Liver (tissue), 9 donors: ENCODE data around the gene UBASH3A. TPM values are rescaled to one million over a fixed set of nuclear protein-coding genes. Genes with fewer than 3 reads are reported as not detected.

Experiments
- DNase-seq: peaks from one replicate; pipeline ENCODE4 v3.0.0-alpha.2; 2017; ENCODE audit warnings: low spot score
- H3K27ac ChIP-seq, 2 donors: one replicate each; pipeline ENCODE4 v1.7.0; 2013; ENCODE audit warnings: inconsistent platforms in 2 of 2, low read length in 2 of 2, control low read depth in 1 of 2, low read depth in 1 of 2, mild to moderate bottlenecking in 1 of 2
- H3K27me3 ChIP-seq, 4 donors: one replicate each; pipeline versions ENCODE4 v1.6.1 to v1.7.0; 2013; ENCODE audit warnings: low read length in 3 of 4, inconsistent platforms in 1 of 4, mild to moderate bottlenecking in 1 of 4, moderate library complexity in 1 of 4; ENCODE audit not compliant: control insufficient read depth in 4 of 4, insufficient read depth in 4 of 4
- H3K36me3 ChIP-seq, 4 donors: one replicate each; pipeline versions ENCODE4 v1.6.1 to v1.7.0; 2013; ENCODE audit warnings: low read length in 3 of 4, mild to moderate bottlenecking in 3 of 4, low read depth in 1 of 4, moderate library complexity in 1 of 4; ENCODE audit not compliant: control insufficient read depth in 4 of 4, insufficient read depth in 3 of 4
- H3K4me1 ChIP-seq, 4 donors: one replicate each; pipeline versions ENCODE4 v1.6.1 to v1.7.0; 2013; ENCODE audit warnings: low read length in 3 of 4, mild to moderate bottlenecking in 3 of 4, moderate library complexity in 1 of 4; ENCODE audit not compliant: control insufficient read depth in 4 of 4, insufficient read depth in 4 of 4
- H3K4me3 ChIP-seq, 3 donors: one replicate each; pipeline versions ENCODE4 v1.6.1 to v1.7.0; 2013; ENCODE audit warnings: low read length in 3 of 3, control low read depth in 1 of 3, low read depth in 1 of 3, mild to moderate bottlenecking in 1 of 3
- H3K9ac ChIP-seq, 2 donors: one replicate each; pipeline ENCODE4 v1.7.0; 2013; ENCODE audit warnings: low read length in 2 of 2, mild to moderate bottlenecking in 2 of 2, moderate library complexity in 2 of 2, control low read depth in 1 of 2, low read depth in 1 of 2
- H3K9me3 ChIP-seq, 4 donors: one replicate each; pipeline versions ENCODE4 v1.6.1 to v1.7.0; 2013; ENCODE audit warnings: low read length in 3 of 4; ENCODE audit not compliant: control insufficient read depth in 4 of 4
- EGR1 ChIP-seq, 2 donors: IDR thresholded peaks; 2 replicates each; pipeline ENCODE4 v1.6.1; 2016 to 2018; ENCODE audit warnings: antibody characterized with exemption in 2 of 2, low read depth in 2 of 2
- FOXA2 ChIP-seq: IDR thresholded peaks from 2 replicates; pipeline ENCODE4 v1.6.1; 2016; ENCODE audit warnings: antibody characterized with exemption
- GABPA ChIP-seq, 2 donors: IDR thresholded peaks in 1 of 2; conservative IDR thresholded peaks in 1 of 2; 2 replicates each; pipeline ENCODE4 v1.6.1; 2016; ENCODE audit warnings: antibody characterized with exemption in 2 of 2, mild to moderate bottlenecking in 1 of 2, moderate library complexity in 1 of 2
- HNF4A ChIP-seq, 2 donors: conservative IDR thresholded peaks; 2 replicates each; pipeline ENCODE4 v1.6.1; 2016; ENCODE audit warnings: antibody characterized with exemption in 2 of 2, mild to moderate bottlenecking in 2 of 2
- HNF4G ChIP-seq: IDR thresholded peaks from 2 replicates; pipeline ENCODE4 v1.6.1; 2016; ENCODE audit warnings: antibody characterized with exemption
- JUND ChIP-seq, 2 donors: IDR thresholded peaks; 2 replicates each; pipeline ENCODE4 v1.6.1; 2016; ENCODE audit warnings: antibody characterized with exemption in 2 of 2
- NR2F2 ChIP-seq: IDR thresholded peaks from 2 replicates; pipeline ENCODE4 v1.6.1; 2016; ENCODE audit warnings: antibody characterized with exemption
- RAD21 ChIP-seq, 2 donors: IDR thresholded peaks; 2 replicates each; pipeline ENCODE4 v1.6.1; 2016; ENCODE audit warnings: antibody characterized with exemption in 2 of 2, mild to moderate bottlenecking in 2 of 2
- RXRA ChIP-seq, 2 donors: IDR thresholded peaks; 2 replicates each; pipeline ENCODE4 v1.6.1; 2017 to 2018; ENCODE audit warnings: antibody characterized with exemption in 2 of 2, mild to moderate bottlenecking in 1 of 2
- SP1 ChIP-seq: IDR thresholded peaks from 2 replicates; pipeline ENCODE4 v1.6.1; 2018; ENCODE audit warnings: antibody characterized with exemption, mild to moderate bottlenecking
- TAF1 ChIP-seq: conservative IDR thresholded peaks from 2 replicates; pipeline ENCODE4 v1.6.1; 2016; ENCODE audit warnings: antibody characterized with exemption, mild to moderate bottlenecking
- YY1 ChIP-seq: IDR thresholded peaks from 2 replicates; pipeline ENCODE4 v1.6.1; 2016; ENCODE audit warnings: antibody characterized with exemption, mild to moderate bottlenecking
- WGBS: extraction: QIAGEN DNeasy Blood & Tissue Kit; methylation state at CpG from one replicate; pipeline ENCODE4 v1.1.7; 2013; 5-methylcytosine and 5-hydroxymethylcytosine counted together
- polyA plus RNA-seq, 2 donors: library from polyadenylated mRNA; stranded (reverse) in 1 of 2; unstranded in 1 of 2; fragments of 200-250 nt in 1 of 2; fragments of >200 nt in 1 of 2; fragmentation: Nextera tagmentation in 1 of 2; extraction: Ambion mirVana in 1 of 2; gene quantifications; one replicate each; pipeline versions ENCODE4 v1.2.1 to v1.2.3, GENCODE V29; 2013 to 2015
- total RNA-seq, 2 donors: library from RNA; depleted of rRNA; stranded (reverse); fragments of >200 nt; gene quantifications; one replicate each; pipeline ENCODE4 v1.2.3, GENCODE V29; 2014
- TF ChIP-seq, protein P1 (sequence below): fragments of 150-350 bp; IDR thresholded peaks from 2 replicates; pipeline ENCODE4 v1.5.1; 2017; ENCODE audit warnings: improper control_type of control experiment, low read depth, low read length; ENCODE audit not compliant: missing input control
- TF ChIP-seq, protein P2 (sequence below): IDR thresholded peaks from 2 replicates; pipeline ENCODE4 v1.6.1; 2016; ENCODE audit warnings: antibody characterized with exemption
- TF ChIP-seq, protein P3 (sequence below): IDR thresholded peaks from 2 replicates; pipeline ENCODE4 v1.6.1; 2016; ENCODE audit warnings: antibody characterized with exemption
- TF ChIP-seq, protein P4 (sequence below): IDR thresholded peaks from 2 replicates; pipeline ENCODE4 v1.6.1; 2016; ENCODE audit warnings: antibody characterized with exemption, mild to moderate bottlenecking
- TF ChIP-seq, protein P5 (sequence below): IDR thresholded peaks from 2 replicates; pipeline ENCODE4 v1.6.1; 2016; ENCODE audit warnings: antibody characterized with exemption
- donor health status: healthy.
- donor health status: healthy.
- donor health status: healthy.
- donor health status: healthy.
- donor health status: healthy.

UBASH3A gene
- total and polyA plus RNA-seq, 4 donors, result 0.10 to 0.75 (median 0.45) TPM

DNA sequence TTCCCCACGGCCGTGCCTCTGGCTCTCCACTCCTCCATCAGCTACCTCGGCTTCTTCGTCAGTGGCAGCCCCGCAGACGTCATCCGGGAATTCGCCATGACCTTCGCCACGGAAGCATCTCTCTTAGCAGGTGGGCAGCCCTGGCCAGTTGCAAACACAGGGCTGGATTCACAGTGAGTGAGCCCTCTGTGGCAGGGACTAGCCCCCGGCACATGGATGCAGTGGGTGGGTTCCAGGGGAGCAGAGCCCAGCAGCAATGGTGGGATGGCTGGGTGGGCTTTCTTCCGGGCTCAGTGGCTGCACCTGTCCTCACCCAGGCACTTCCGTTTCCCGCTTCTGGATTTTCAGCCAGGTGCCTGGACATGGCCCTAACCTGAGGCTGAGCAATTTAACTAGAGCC is 9.4 kb downstream of the UBASH3A start (continued):
- TF ChIP-seq, protein P1, sequence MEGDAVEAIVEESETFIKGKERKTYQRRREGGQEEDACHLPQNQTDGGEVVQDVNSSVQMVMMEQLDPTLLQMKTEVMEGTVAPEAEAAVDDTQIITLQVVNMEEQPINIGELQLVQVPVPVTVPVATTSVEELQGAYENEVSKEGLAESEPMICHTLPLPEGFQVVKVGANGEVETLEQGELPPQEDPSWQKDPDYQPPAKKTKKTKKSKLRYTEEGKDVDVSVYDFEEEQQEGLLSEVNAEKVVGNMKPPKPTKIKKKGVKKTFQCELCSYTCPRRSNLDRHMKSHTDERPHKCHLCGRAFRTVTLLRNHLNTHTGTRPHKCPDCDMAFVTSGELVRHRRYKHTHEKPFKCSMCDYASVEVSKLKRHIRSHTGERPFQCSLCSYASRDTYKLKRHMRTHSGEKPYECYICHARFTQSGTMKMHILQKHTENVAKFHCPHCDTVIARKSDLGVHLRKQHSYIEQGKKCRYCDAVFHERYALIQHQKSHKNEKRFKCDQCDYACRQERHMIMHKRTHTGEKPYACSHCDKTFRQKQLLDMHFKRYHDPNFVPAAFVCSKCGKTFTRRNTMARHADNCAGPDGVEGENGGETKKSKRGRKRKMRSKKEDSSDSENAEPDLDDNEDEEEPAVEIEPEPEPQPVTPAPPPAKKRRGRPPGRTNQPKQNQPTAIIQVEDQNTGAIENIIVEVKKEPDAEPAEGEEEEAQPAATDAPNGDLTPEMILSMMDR, result no peak
- TF ChIP-seq, protein P2, sequence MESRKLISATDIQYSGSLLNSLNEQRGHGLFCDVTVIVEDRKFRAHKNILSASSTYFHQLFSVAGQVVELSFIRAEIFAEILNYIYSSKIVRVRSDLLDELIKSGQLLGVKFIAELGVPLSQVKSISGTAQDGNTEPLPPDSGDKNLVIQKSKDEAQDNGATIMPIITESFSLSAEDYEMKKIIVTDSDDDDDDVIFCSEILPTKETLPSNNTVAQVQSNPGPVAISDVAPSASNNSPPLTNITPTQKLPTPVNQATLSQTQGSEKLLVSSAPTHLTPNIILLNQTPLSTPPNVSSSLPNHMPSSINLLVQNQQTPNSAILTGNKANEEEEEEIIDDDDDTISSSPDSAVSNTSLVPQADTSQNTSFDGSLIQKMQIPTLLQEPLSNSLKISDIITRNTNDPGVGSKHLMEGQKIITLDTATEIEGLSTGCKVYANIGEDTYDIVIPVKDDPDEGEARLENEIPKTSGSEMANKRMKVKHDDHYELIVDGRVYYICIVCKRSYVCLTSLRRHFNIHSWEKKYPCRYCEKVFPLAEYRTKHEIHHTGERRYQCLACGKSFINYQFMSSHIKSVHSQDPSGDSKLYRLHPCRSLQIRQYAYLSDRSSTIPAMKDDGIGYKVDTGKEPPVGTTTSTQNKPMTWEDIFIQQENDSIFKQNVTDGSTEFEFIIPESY, result no peak
- TF ChIP-seq YY1 (no peak), SP1 (no peak), RXRA (IDR thresholded peaks at IDR 0.05) (no peak)

DNA sequence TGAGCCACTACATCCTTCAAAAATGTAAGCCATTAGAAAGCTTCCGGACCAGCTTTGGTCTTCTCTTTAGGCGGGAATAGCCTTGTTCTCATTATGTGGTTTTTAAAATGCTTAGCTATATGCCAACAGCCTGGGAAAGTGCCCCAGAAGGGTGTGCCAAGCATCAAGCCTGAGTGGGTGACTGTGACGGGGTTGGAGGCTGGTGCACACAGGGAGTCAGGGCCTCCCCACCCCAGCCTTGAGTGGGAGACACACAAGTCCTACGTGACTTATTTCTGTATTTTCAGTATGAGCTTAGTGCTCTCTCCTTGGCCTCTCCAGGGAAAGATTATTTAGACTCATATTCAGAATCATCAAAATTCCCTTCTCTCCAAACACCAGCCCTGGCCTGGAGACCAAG is 9.8 kb downstream of the UBASH3A start:
- Histone ChIP-seq H3K27me3 (peaks cover 0 to 3% (median 0%) of the 10 kb centered on the region in 4 donors), H3K9me3 (no peaks in the 10 kb centered on the region), H3K27ac (no peak overlapping the region), H3K9ac (no peak overlapping the region), H3K36me3 (no peaks in the 10 kb centered on the region), H3K4me3 (no peak overlapping the region), H3K4me1 (no peaks in the 10 kb centered on the region)
- no peak for DNase-seq
- WGBS, result 90% methylated on average over 4 of the region's 4 CpGs
- TF ChIP-seq NR2F2, result no peak
- TF ChIP-seq GABPA (IDR thresholded peaks at IDR 0.05 in 1 of 2, conservative IDR thresholded peaks at IDR 0.05 in 1 of 2), result no peak
- no peak for TF ChIP-seq HNF4G
- TF ChIP-seq, protein P3, sequence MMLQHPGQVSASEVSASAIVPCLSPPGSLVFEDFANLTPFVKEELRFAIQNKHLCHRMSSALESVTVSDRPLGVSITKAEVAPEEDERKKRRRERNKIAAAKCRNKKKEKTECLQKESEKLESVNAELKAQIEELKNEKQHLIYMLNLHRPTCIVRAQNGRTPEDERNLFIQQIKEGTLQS, result no peak
- TF ChIP-seq, protein P4, sequence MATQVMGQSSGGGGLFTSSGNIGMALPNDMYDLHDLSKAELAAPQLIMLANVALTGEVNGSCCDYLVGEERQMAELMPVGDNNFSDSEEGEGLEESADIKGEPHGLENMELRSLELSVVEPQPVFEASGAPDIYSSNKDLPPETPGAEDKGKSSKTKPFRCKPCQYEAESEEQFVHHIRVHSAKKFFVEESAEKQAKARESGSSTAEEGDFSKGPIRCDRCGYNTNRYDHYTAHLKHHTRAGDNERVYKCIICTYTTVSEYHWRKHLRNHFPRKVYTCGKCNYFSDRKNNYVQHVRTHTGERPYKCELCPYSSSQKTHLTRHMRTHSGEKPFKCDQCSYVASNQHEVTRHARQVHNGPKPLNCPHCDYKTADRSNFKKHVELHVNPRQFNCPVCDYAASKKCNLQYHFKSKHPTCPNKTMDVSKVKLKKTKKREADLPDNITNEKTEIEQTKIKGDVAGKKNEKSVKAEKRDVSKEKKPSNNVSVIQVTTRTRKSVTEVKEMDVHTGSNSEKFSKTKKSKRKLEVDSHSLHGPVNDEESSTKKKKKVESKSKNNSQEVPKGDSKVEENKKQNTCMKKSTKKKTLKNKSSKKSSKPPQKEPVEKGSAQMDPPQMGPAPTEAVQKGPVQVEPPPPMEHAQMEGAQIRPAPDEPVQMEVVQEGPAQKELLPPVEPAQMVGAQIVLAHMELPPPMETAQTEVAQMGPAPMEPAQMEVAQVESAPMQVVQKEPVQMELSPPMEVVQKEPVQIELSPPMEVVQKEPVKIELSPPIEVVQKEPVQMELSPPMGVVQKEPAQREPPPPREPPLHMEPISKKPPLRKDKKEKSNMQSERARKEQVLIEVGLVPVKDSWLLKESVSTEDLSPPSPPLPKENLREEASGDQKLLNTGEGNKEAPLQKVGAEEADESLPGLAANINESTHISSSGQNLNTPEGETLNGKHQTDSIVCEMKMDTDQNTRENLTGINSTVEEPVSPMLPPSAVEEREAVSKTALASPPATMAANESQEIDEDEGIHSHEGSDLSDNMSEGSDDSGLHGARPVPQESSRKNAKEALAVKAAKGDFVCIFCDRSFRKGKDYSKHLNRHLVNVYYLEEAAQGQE, result no peak
- TF ChIP-seq, protein P2, result no peak
- TF ChIP-seq, protein P1, result no peak
- no peak for TF ChIP-seq RAD21 (IDR thresholded peaks at IDR 0.05)
- TF ChIP-seq JUND (IDR thresholded peaks at IDR 0.05), result no peak
- no peak for TF ChIP-seq RXRA (IDR thresholded peaks at IDR 0.05)
- TF ChIP-seq, protein P5, sequence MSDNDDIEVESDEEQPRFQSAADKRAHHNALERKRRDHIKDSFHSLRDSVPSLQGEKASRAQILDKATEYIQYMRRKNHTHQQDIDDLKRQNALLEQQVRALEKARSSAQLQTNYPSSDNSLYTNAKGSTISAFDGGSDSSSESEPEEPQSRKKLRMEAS, result no peak
- TF ChIP-seq FOXA2, result no peak
- no peak for TF ChIP-seq EGR1 (IDR thresholded peaks at IDR 0.05; ENCODE audit: low read depth in 2 of 2)
- TF ChIP-seq TAF1, result no peak
- TF ChIP-seq HNF4A (conservative IDR thresholded peaks at IDR 0.05), result no peak
- TF ChIP-seq SP1, result no peak
